HepG2 (cell line): ENCODE data around the gene RCOR3. TPM values are rescaled to one million over a fixed set of nuclear protein-coding genes. Genes with fewer than 3 reads are reported as not detected.
A peak's percentile ranks its signal among the peaks of the same experiment; 100 is the strongest.

Experiments
- AGO2 ChIP-seq: fragments of 200-400 bp; formaldehyde crosslinking; optimal IDR thresholded peaks from 2 replicates; pipeline ENCODE3; 2017; ENCODE audit warnings: mild to moderate bottlenecking, low read depth, low read length, moderate library complexity
- FOXA1 ChIP-seq, 2 experiments: fragments of 450-650 bp in 1 of 2; sonication (generic) in 1 of 2; formaldehyde crosslinking in 1 of 2; IDR thresholded peaks; 2 replicates each; pipeline versions ENCODE4 v1.4.0 to v1.6.1; 2016 to 2020; ENCODE audit warnings: missing genetic modification reagents in 1 of 2
- FOXJ3 ChIP-seq: sonication (generic); formaldehyde crosslinking; IDR thresholded peaks from 2 replicates; pipeline ENCODE4 v1.4.0; 2020; ENCODE audit warnings: missing genetic modification reagents, mild to moderate bottlenecking, borderline replicate concordance
- GZF1 ChIP-seq: sonication (generic); formaldehyde crosslinking; IDR thresholded peaks from 2 replicates; pipeline ENCODE4 v1.5.1; 2020; ENCODE audit warnings: mild to moderate bottlenecking, missing genetic modification reagents
- HDAC1 ChIP-seq: sonication (generic); formaldehyde crosslinking; IDR thresholded peaks from 2 replicates; pipeline ENCODE4 v1.5.1; 2020; ENCODE audit warnings: mild to moderate bottlenecking, missing genetic modification reagents
- HOXD1 ChIP-seq: sonication (generic); formaldehyde crosslinking; IDR thresholded peaks from 2 replicates; pipeline ENCODE4 v1.5.0; 2020; ENCODE audit warnings: missing genetic modification reagents
- KDM5A ChIP-seq: fragments of 200-600 bp; sonication (generic); IDR thresholded peaks from 2 replicates; pipeline ENCODE4 v1.7.0; 2018; ENCODE audit warnings: antibody characterized with exemption, mild to moderate bottlenecking, low read length, borderline replicate concordance
- MXD4 ChIP-seq: IDR thresholded peaks from 2 replicates; pipeline ENCODE4 v1.6.1; 2016; ENCODE audit warnings: mild to moderate bottlenecking, missing biosample characterization, missing genetic modification reagents
- MYC ChIP-seq: sonication (generic); formaldehyde crosslinking; IDR thresholded peaks from 2 replicates; pipeline ENCODE4 v1.9.0; 2021; ENCODE audit warnings: missing genetic modification reagents, borderline replicate concordance
- PATZ1 ChIP-seq: sonication (generic); formaldehyde crosslinking; IDR thresholded peaks from 2 replicates; pipeline ENCODE4 v1.4.0; 2020; ENCODE audit warnings: missing genetic modification reagents
- PAXIP1 ChIP-seq: sonication (generic); formaldehyde crosslinking; conservative IDR thresholded peaks from 2 replicates; pipeline ENCODE4 v1.4.0; 2020; ENCODE audit warnings: mild to moderate bottlenecking, missing genetic modification reagents, moderate library complexity
- POLR2AphosphoS5 ChIP-seq: IDR thresholded peaks from 2 replicates; pipeline ENCODE4 v1.6.1; 2012; ENCODE audit warnings: low read depth, low read length
- POLR2G ChIP-seq: fragments of 200-400 bp; formaldehyde crosslinking; IDR thresholded peaks from 2 replicates; pipeline ENCODE4 v1.6.1; 2018; ENCODE audit warnings: mild to moderate bottlenecking, low read depth, low read length, moderate library complexity
- PPARG ChIP-seq: conservative IDR thresholded peaks from 2 replicates; pipeline ENCODE4 v1.6.1; 2016; ENCODE audit warnings: missing biosample characterization, missing genetic modification reagents
- SRY ChIP-seq: sonication (generic); formaldehyde crosslinking; IDR thresholded peaks from 2 replicates; pipeline ENCODE4 v1.8.0; 2022; ENCODE audit warnings: mild to moderate bottlenecking, missing genetic modification reagents
- TAF1 ChIP-seq: sonication (generic); formaldehyde crosslinking; IDR thresholded peaks from 2 replicates; pipeline ENCODE4 v1.4.0; 2020; ENCODE audit warnings: missing genetic modification reagents
- ZBTB10 ChIP-seq: sonication (generic); formaldehyde crosslinking; IDR thresholded peaks from 2 replicates; pipeline ENCODE4 v1.4.0; 2020; ENCODE audit warnings: missing genetic modification reagents, borderline replicate concordance
- ZFP36L1 ChIP-seq: sonication (generic); formaldehyde crosslinking; IDR thresholded peaks from 2 replicates; pipeline ENCODE4 v1.8.0; 2022; ENCODE audit warnings: mild to moderate bottlenecking, missing genetic modification reagents, moderate library complexity
- ZFP90 ChIP-seq: sonication (generic); formaldehyde crosslinking; IDR thresholded peaks from 2 replicates; pipeline ENCODE4 v1.8.0; 2022; ENCODE audit warnings: missing genetic modification reagents, mild to moderate bottlenecking, inconsistent platforms, borderline replicate concordance
- ZNF782 ChIP-seq: sonication (generic); formaldehyde crosslinking; IDR thresholded peaks from 2 replicates; pipeline ENCODE4 v1.4.0; 2020; ENCODE audit warnings: missing genetic modification reagents, mild to moderate bottlenecking, borderline replicate concordance
- polyA plus RNA-seq, 8 experiments: library from polyadenylated mRNA; depleted of rRNA in 3 of 8; stranded (reverse) in 7 of 8; unstranded in 1 of 8; fragments of >200 nt; fragmentation: Illumina TruSeq in 4 of 8; extraction: Trizol in 4 of 8; gene quantifications; 2 replicates each; pipeline versions ENCODE4 v1.2.1 to v1.2.3, GENCODE V29; 2011 to 2016; ENCODE audit warnings: low read depth in 4 of 8, missing spikeins in 1 of 8, mixed read lengths in 1 of 8; ENCODE audit not compliant: insufficient read depth in 1 of 8
- total RNA-seq, 5 experiments: library from RNA; depleted of rRNA; stranded (reverse); fragments of >200 nt; fragmentation: Illumina TruSeq; extraction: Trizol; gene quantifications; 2 replicates each; pipeline ENCODE4 v1.2.3, GENCODE V29; 2016; ENCODE audit warnings: low read depth in 1 of 5

Gene RCOR3
- total and polyA plus RNA-seq, 2 of the 13 experiments (the other 11 are each of a cell fraction or from before 2014, with no cell fraction given), result 16.8 to 31.6 TPM

GRCh38 chr1:211260141-211261107 is 1.3 kb downstream of the RCOR3 start (continued):
- TF ChIP-seq FOXJ3 (CRISPR knock-in tag), result no peak
- peak; percentile 67 for TF ChIP-seq POLR2AphosphoS5
- TF ChIP-seq SRY (CRISPR knock-in tag), result 0 out of 2 replicates have a peak, but pooled peaks have one; percentile 62
- TF ChIP-seq POLR2G, result peak; percentile 77
- peak; percentile 63 for TF ChIP-seq TAF1 (CRISPR knock-in tag)
- TF ChIP-seq HDAC1, result peak; percentile 44; the same call in 1 of the 2 replicates
- no peak for TF ChIP-seq ZBTB10 (CRISPR knock-in tag)
- TF ChIP-seq PAXIP1, result peak; percentile 43; the same call in 1 of the 2 replicates
- no peak for TF ChIP-seq FOXA1 (IDR thresholded peaks at IDR 0.05)
- peak; percentile 22; the same call in 1 of the 2 replicates for TF ChIP-seq FOXA1 (CRISPR knock-in tag; IDR thresholded peaks at IDR 0.05)
- TF ChIP-seq ZFP36L1 (CRISPR knock-in tag), result 0 out of 2 replicates have a peak, but pooled peaks have one; percentile 45
- TF ChIP-seq HOXD1 (CRISPR knock-in tag), result no peak
- peak; percentile 38; the same call in 1 of the 2 replicates for TF ChIP-seq KDM5A
- TF ChIP-seq MYC, result peak; percentile 64; the same call in 1 of the 2 replicates
- TF ChIP-seq PATZ1 (CRISPR knock-in tag), result peak; percentile 13; the same call in 1 of the 2 replicates
- TF ChIP-seq AGO2, result peak; percentile 86
- TF ChIP-seq ZNF782 (CRISPR knock-in tag), result peak; percentile 30; the same call in 1 of the 2 replicates
- TF ChIP-seq MXD4 (CRISPR knock-in tag), result peak; percentile 31; the same call in 1 of the 2 replicates
- no peak for TF ChIP-seq GZF1 (CRISPR knock-in tag)
- TF ChIP-seq ZFP90 (CRISPR knock-in tag), result no peak
- TF ChIP-seq PPARG (CRISPR knock-in tag), result 0 out of 2 replicates have a peak, but pooled peaks have one; percentile 4
